CD4-positive, CD25-positive, alpha-beta regulatory T cell (primary cell): ENCODE results near the gene APBB2. TPM values are rescaled to one million over a fixed set of nuclear protein-coding genes. Genes with fewer than 3 reads are reported as not detected.

Source experiments
- ATAC-seq, 2 donors: fragments of 150-1000 bp; cut with Tn5 transposase; one replicate each; pipeline ENCODE4 v1.10.0; 2021; ENCODE audit warnings: low read depth in 2 of 2, moderate number of reproducible peaks in 2 of 2, moderate library complexity in 1 of 2
- DNase-seq, 3 donors: peaks; one replicate each; pipeline versions ENCODE4 v3.0.0 to v3.0.0-alpha.2; 2012 to 2022; ENCODE audit warnings: mixed read lengths in 1 of 3
- H3K27ac ChIP-seq: one replicate; pipeline ENCODE4 v1.7.0; 2013; ENCODE audit warnings: mild to moderate bottlenecking, low read length; ENCODE audit not compliant: insufficient read depth, poor library complexity, severe bottlenecking
- H3K27me3 ChIP-seq: one replicate; pipeline ENCODE4 v1.7.0; 2013; ENCODE audit warnings: low read length; ENCODE audit not compliant: control insufficient read depth, insufficient read depth
- H3K36me3 ChIP-seq: one replicate; pipeline ENCODE4 v1.7.0; 2013; ENCODE audit warnings: mild to moderate bottlenecking, low read length, moderate library complexity; ENCODE audit not compliant: control insufficient read depth, insufficient read depth
- H3K4me1 ChIP-seq: 2 replicates; pipeline ENCODE4 v1.7.0; 2013; ENCODE audit warnings: mild to moderate bottlenecking, low read length; ENCODE audit not compliant: insufficient read depth, control insufficient read depth, poor library complexity, severe bottlenecking
- H3K4me3 ChIP-seq: one replicate; pipeline ENCODE4 v1.7.0; 2013; ENCODE audit warnings: low read depth, mild to moderate bottlenecking, low read length, moderate library complexity
- H3K9me3 ChIP-seq, 2 experiments: 1 replicate in 1 of 2; 2 replicates in 1 of 2; pipeline ENCODE4 v1.7.0; 2013; ENCODE audit warnings: low read length in 2 of 2, mild to moderate bottlenecking in 1 of 2, moderate library complexity in 1 of 2; ENCODE audit not compliant: control insufficient read depth in 2 of 2
- H3K27ac Mint-ChIP-seq, 3 donors: one replicate each; pipeline ENCODE4 v1.8.0; 2020 to 2022; ENCODE audit warnings: mild to moderate bottlenecking in 3 of 3, mixed read lengths in 3 of 3, moderate library complexity in 2 of 3
- H3K27me3 Mint-ChIP-seq: one replicate; pipeline ENCODE4 v1.8.0; 2022; ENCODE audit warnings: mild to moderate bottlenecking, mixed read lengths
- H3K36me3 Mint-ChIP-seq: one replicate; pipeline ENCODE4 v1.8.0; 2020; ENCODE audit warnings: mixed read lengths
- H3K4me1 Mint-ChIP-seq, 4 donors: one replicate each; pipeline ENCODE4 v1.8.0; 2020 to 2022; ENCODE audit warnings: mixed read lengths in 4 of 4, mild to moderate bottlenecking in 1 of 4
- H3K4me3 Mint-ChIP-seq, 4 donors: one replicate each; pipeline ENCODE4 v1.8.0; 2020 to 2022; ENCODE audit warnings: mild to moderate bottlenecking in 4 of 4, mixed read lengths in 4 of 4, moderate library complexity in 3 of 4
- H3K9me3 Mint-ChIP-seq, 7 donors: one replicate each; pipeline ENCODE4 v1.8.0; 2020 to 2022; ENCODE audit warnings: mixed read lengths in 7 of 7, mild to moderate bottlenecking in 3 of 7, moderate library complexity in 2 of 7
- polyA plus RNA-seq, 4 donors: library from polyadenylated mRNA; unstranded; fragments of 300-500 nt; fragmentation: Illumina TruSeq; gene quantifications; one replicate each; pipeline ENCODE4 v1.2.3, GENCODE V29; 2021
- total RNA-seq: library from RNA; stranded (reverse); gene quantifications from one replicate; pipeline ENCODE4 v1.2.3, GENCODE V29; 2022

APBB2 gene
- total and polyA plus RNA-seq, 5 donors from 2014 or later: not detected

- Mint-ChIP-seq H3K27me3 (no peaks in the 10 kb centered on the region), H3K9me3 (peaks cover 0 to 4% (median 0%) of the 10 kb centered on the region in 7 donors), H3K4me1 (no peaks in the 10 kb centered on the region), H3K27ac (no peak overlapping the region), H3K36me3 (no peaks in the 10 kb centered on the region), H3K4me3 (no peak overlapping the region)
- no peaks in the 10 kb centered on the region for H3K9me3 ChIP-seq
- ATAC-seq: no peak
- no peak overlapping the region for H3K4me3 ChIP-seq
- DNase-seq: no peak
- no peak overlapping the region for H3K27ac ChIP-seq
- H3K27me3 ChIP-seq: no peaks in the 10 kb centered on the region
- no peaks in the 10 kb centered on the region for H3K4me1 ChIP-seq
- no peaks in the 10 kb centered on the region for H3K36me3 ChIP-seq
Observed at GRCh38 chr4:41185614-41186592, 28.4 kb downstream of the APBB2 start.

GRCh38 chr4:41184009-41184408 lies 30.3 kb downstream of the APBB2 start:
- no peak overlapping the region for H3K4me3 ChIP-seq
- H3K36me3 Mint-ChIP-seq: no peaks in the 10 kb centered on the region
- peaks cover 0 to 5% (median 0%) of the 10 kb centered on the region in 7 donors for H3K9me3 Mint-ChIP-seq
- no peak for ATAC-seq
- DNase-seq: no peak
- H3K27ac ChIP-seq: no peak overlapping the region
- H3K27ac Mint-ChIP-seq: no peak overlapping the region
- no peaks in the 10 kb centered on the region for H3K27me3 Mint-ChIP-seq
- H3K9me3 ChIP-seq: no peaks in the 10 kb centered on the region
- no peak overlapping the region for H3K4me3 Mint-ChIP-seq
- no peaks in the 10 kb centered on the region for H3K4me1 ChIP-seq
- no peaks in the 10 kb centered on the region for H3K36me3 ChIP-seq
- H3K4me1 Mint-ChIP-seq: no peaks in the 10 kb centered on the region
- H3K27me3 ChIP-seq: no peaks in the 10 kb centered on the region

GRCh38 chr4:41183021-41183553 lies 31.3 kb downstream of the APBB2 start:
- DNase-seq (no peak), ATAC-seq (no peak)
- Histone ChIP-seq H3K27me3 (no peaks in the 10 kb centered on the region), H3K27ac (no peak overlapping the region), H3K9me3 (no peaks in the 10 kb centered on the region), H3K4me1 (no peaks in the 10 kb centered on the region), H3K4me3 (no peak overlapping the region), H3K36me3 (no peaks in the 10 kb centered on the region)
- Mint-ChIP-seq H3K36me3 (no peaks in the 10 kb centered on the region), H3K4me3 (no peak overlapping the region), H3K27me3 (no peaks in the 10 kb centered on the region), H3K9me3 (peaks cover 0 to 5% (median 0%) of the 10 kb centered on the region in 7 donors), H3K27ac (no peak overlapping the region), H3K4me1 (no peaks in the 10 kb centered on the region)

GRCh38 chr4:41181037-41181436 lies 33.3 kb downstream of the APBB2 start:
- no peak overlapping the region for H3K4me3 Mint-ChIP-seq
- H3K27me3 Mint-ChIP-seq: no peaks in the 10 kb centered on the region
- H3K9me3 Mint-ChIP-seq: peaks cover 0 to 5% (median 0%) of the 10 kb centered on the region in 7 donors
- no peak overlapping the region for H3K4me3 ChIP-seq
- no peaks in the 10 kb centered on the region for H3K27me3 ChIP-seq
- H3K27ac ChIP-seq: no peak overlapping the region
- ATAC-seq (no peak), DNase-seq (no peak)
- H3K36me3 ChIP-seq: no peaks in the 10 kb centered on the region
- H3K27ac Mint-ChIP-seq: no peak overlapping the region
- no peaks in the 10 kb centered on the region for H3K9me3 ChIP-seq
- no peaks in the 10 kb centered on the region for H3K4me1 Mint-ChIP-seq
- no peaks in the 10 kb centered on the region for H3K36me3 Mint-ChIP-seq
- H3K4me1 ChIP-seq: no peaks in the 10 kb centered on the region

GRCh38 chr4:41179498-41180195 lies 34.7 kb downstream of the APBB2 start:
- H3K27ac ChIP-seq: no peak overlapping the region
- Mint-ChIP-seq H3K9me3 (peaks cover 0 to 5% (median 0%) of the 10 kb centered on the region in 7 donors), H3K27ac (no peak overlapping the region), H3K4me3 (no peak overlapping the region), H3K36me3 (no peaks in the 10 kb centered on the region), H3K27me3 (no peaks in the 10 kb centered on the region), H3K4me1 (no peaks in the 10 kb centered on the region)
- DNase-seq (no peak), ATAC-seq (no peak)
- no peaks in the 10 kb centered on the region for H3K4me1 ChIP-seq
- no peak overlapping the region for H3K4me3 ChIP-seq
- no peaks in the 10 kb centered on the region for H3K36me3 ChIP-seq
- H3K27me3 ChIP-seq: no peaks in the 10 kb centered on the region
- H3K9me3 ChIP-seq: no peaks in the 10 kb centered on the region

GRCh38 chr4:41178372-41179370 lies 35.7 kb downstream of the APBB2 start:
- Histone ChIP-seq H3K4me1 (no peaks in the 10 kb centered on the region), H3K4me3 (no peak overlapping the region), H3K9me3 (no peaks in the 10 kb centered on the region), H3K36me3 (no peaks in the 10 kb centered on the region), H3K27me3 (peaks cover 3% of the 10 kb centered on the region), H3K27ac (no peak overlapping the region)
- H3K36me3 Mint-ChIP-seq: no peaks in the 10 kb centered on the region
- no peak for ATAC-seq
- H3K27ac Mint-ChIP-seq: no peak overlapping the region
- no peak overlapping the region for H3K4me3 Mint-ChIP-seq
- no peaks in the 10 kb centered on the region for H3K27me3 Mint-ChIP-seq
- H3K4me1 Mint-ChIP-seq: no peaks in the 10 kb centered on the region
- H3K9me3 Mint-ChIP-seq: peaks cover 0 to 5% (median 0%) of the 10 kb centered on the region in 7 donors
- DNase-seq: no peak

- no peak for ATAC-seq
- DNase-seq: no peak
- Histone ChIP-seq H3K4me3 (no peak overlapping the region), H3K27me3 (peaks cover 3% of the 10 kb centered on the region), H3K4me1 (no peaks in the 10 kb centered on the region), H3K36me3 (no peaks in the 10 kb centered on the region), H3K27ac (no peak overlapping the region), H3K9me3 (no peaks in the 10 kb centered on the region)
- Mint-ChIP-seq H3K27ac (no peak overlapping the region), H3K4me3 (no peak overlapping the region), H3K27me3 (no peaks in the 10 kb centered on the region), H3K4me1 (no peaks in the 10 kb centered on the region), H3K9me3 (peaks cover 0 to 7% (median 0%) of the 10 kb centered on the region in 7 donors), H3K36me3 (no peaks in the 10 kb centered on the region)
Observed at GRCh38 chr4:41177016-41177415, 37.3 kb downstream of the APBB2 start.
